Body of pancreas (tissue), 4 donors: ENCODE results near the gene AUTS2. TPM values are rescaled to one million over a fixed set of nuclear protein-coding genes. Genes with fewer than 3 reads are reported as not detected.

Experiments
- ATAC-seq: fragments of 150-250 bp; one replicate; pipeline ENCODE4 v1.9.1; 2016
- DNase-seq, 4 donors: peaks; one replicate each; pipeline ENCODE4 v3.0.0-alpha.2; 2019
- H3K27ac ChIP-seq, 4 donors: fragments of 200-600 bp; sonication (generic); 1 replicate in 3 of 4; 2 replicates in 1 of 4; pipeline versions ENCODE4 v1.5.1 to v1.6.1; 2016 to 2019; ENCODE audit warnings: mild to moderate bottlenecking in 1 of 4, mixed read lengths in 1 of 4, moderate library complexity in 1 of 4
- H3K27me3 ChIP-seq, 2 donors: fragments of 200-600 bp; sonication (generic); one replicate each; pipeline ENCODE4 v1.6.0; 2016; ENCODE audit warnings: mild to moderate bottlenecking in 1 of 2
- H3K36me3 ChIP-seq, 2 donors: fragments of 200-600 bp; sonication (generic); replicated peaks in 1 of 2; 2 replicates each; pipeline ENCODE4 v1.5.1; 2016; ENCODE audit warnings: low read depth in 2 of 2; ENCODE audit not compliant: insufficient read depth in 1 of 2
- H3K4me1 ChIP-seq: fragments of 200-600 bp; sonication (generic); one replicate; pipeline ENCODE4 v1.6.0; 2016
- H3K4me3 ChIP-seq, 2 donors: fragments of 200-600 bp; sonication (generic); 1 replicate in 1 of 2; 2 replicates in 1 of 2; pipeline ENCODE4 v1.5.1; 2016 to 2019
- H3K9me3 ChIP-seq, 3 donors: fragments of 200-600 bp; sonication (generic); 1 replicate in 2 of 3; 2 replicates in 1 of 3; pipeline ENCODE4 v1.5.1; 2016
- CTCF ChIP-seq, 7 experiments: fragments of 450-650 bp in 4 of 7; fragments of 200-600 bp in 3 of 7; sonication (generic) in 3 of 7; IDR thresholded peaks; one replicate each; pipeline ENCODE4 v1.5.1; 2016 to 2019; ENCODE audit warnings: antibody characterized with exemption in 7 of 7
- POLR2A ChIP-seq, 3 donors: fragments of 450-650 bp; IDR thresholded peaks; one replicate each; pipeline ENCODE4 v1.6.1; 2016; ENCODE audit warnings: antibody characterized with exemption in 3 of 3, mild to moderate bottlenecking in 2 of 3
- WGBS, 2 donors: methylation state at CpG; one replicate each; pipeline ENCODE4 v1.1.5; 2017; 5-methylcytosine and 5-hydroxymethylcytosine counted together
- intact Hi-C: fragments of 100-400 bp; cut with DNase I; formaldehyde crosslinking; loops from one replicate; pipeline ENCODE4 v1.15.1; 2023
- total RNA-seq, 2 donors: library from RNA; depleted of rRNA; stranded (reverse); fragments of >200 nt; gene quantifications; one replicate each; pipeline ENCODE4 v1.1.0, GENCODE V29; 2016

The AUTS2 gene
- total RNA-seq, 2 donors from 2014 or later: 11.7 to 18.5 TPM

- intact Hi-C loops: no loop called here
- TF ChIP-seq POLR2A (IDR thresholded peaks at IDR 0.05): no peak
- TF ChIP-seq CTCF (IDR thresholded peaks at IDR 0.05): no peak
- ATAC-seq: no peak
- DNase-seq: no peak
- no peak overlapping the region for H3K27ac ChIP-seq
- no peaks in the 10 kb centered on the region for H3K9me3 ChIP-seq
- WGBS, 2 donors: 61 to 73% methylated on average over 5 of the region's 5 CpGs
- H3K4me1 ChIP-seq: no peaks in the 10 kb centered on the region
- H3K27me3 ChIP-seq: no peaks in the 10 kb centered on the region
- no peaks in the 10 kb centered on the region for H3K36me3 ChIP-seq
- H3K4me3 ChIP-seq: no peak overlapping the region
Measured at GRCh38 chr7:70632400-70632799, 1034.1 kb downstream of the AUTS2 start.

GRCh38 chr7:70634071-70634470, 1035.8 kb downstream of the AUTS2 start:
- Histone ChIP-seq H3K27me3 (no peaks in the 10 kb centered on the region), H3K9me3 (no peaks in the 10 kb centered on the region), H3K36me3 (no peaks in the 10 kb centered on the region), H3K4me3 (no peak overlapping the region), H3K4me1 (no peaks in the 10 kb centered on the region), H3K27ac (no peak overlapping the region)
- DNase-seq: no peak
- TF ChIP-seq CTCF (IDR thresholded peaks at IDR 0.05): no peak
- TF ChIP-seq POLR2A (IDR thresholded peaks at IDR 0.05): no peak
- intact Hi-C loops: no loop called here
- no peak for ATAC-seq
- WGBS, 2 donors: 75 to 87% methylated on average over 8 of the region's 8 CpGs

- intact Hi-C loops: no loop called here
- Histone ChIP-seq H3K4me1 (no peaks in the 10 kb centered on the region), H3K36me3 (no peaks in the 10 kb centered on the region), H3K9me3 (no peaks in the 10 kb centered on the region), H3K27ac (no peak overlapping the region), H3K27me3 (no peaks in the 10 kb centered on the region), H3K4me3 (no peak overlapping the region)
- TF ChIP-seq CTCF (IDR thresholded peaks at IDR 0.05) (no peak), POLR2A (IDR thresholded peaks at IDR 0.05) (no peak)
- 87 to 90% methylated on average over 8 of the region's 8 CpGs for WGBS, 2 donors
- no peak for ATAC-seq
- no peak for DNase-seq
Measured at GRCh38 chr7:70634610-70635068, 1036.4 kb downstream of the AUTS2 start.

DNA sequence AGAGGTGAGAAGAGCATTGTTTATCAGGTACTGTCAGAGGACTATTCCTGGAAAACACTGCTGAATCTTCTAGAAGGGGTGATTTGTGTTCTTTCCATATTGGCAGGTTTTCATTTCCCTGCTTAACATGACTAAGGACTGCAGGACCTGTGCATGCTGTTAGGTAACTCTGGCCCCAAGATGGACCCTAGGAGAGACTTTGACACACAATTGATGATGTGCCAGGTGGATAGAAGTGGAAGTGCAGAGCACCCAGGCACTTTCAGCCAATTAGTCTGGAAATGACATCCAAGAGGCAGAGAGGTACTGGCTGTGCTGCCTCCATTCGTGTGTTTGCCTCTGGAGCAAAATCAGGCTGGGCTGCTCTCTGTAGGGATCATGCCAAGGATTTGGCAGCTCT, 1037.4 kb downstream of the AUTS2 start:
- WGBS, 2 donors: 60 to 83% methylated on average over 1 of the region's 1 CpG
- intact Hi-C loops: no loop called here
- DNase-seq: no peak
- Histone ChIP-seq H3K36me3 (no peaks in the 10 kb centered on the region), H3K4me3 (no peak overlapping the region), H3K27me3 (no peaks in the 10 kb centered on the region), H3K4me1 (no peaks in the 10 kb centered on the region), H3K27ac (no peak overlapping the region), H3K9me3 (no peaks in the 10 kb centered on the region)
- ATAC-seq: no peak
- TF ChIP-seq POLR2A (IDR thresholded peaks at IDR 0.05) (no peak), CTCF (IDR thresholded peaks at IDR 0.05) (no peak)

DNA sequence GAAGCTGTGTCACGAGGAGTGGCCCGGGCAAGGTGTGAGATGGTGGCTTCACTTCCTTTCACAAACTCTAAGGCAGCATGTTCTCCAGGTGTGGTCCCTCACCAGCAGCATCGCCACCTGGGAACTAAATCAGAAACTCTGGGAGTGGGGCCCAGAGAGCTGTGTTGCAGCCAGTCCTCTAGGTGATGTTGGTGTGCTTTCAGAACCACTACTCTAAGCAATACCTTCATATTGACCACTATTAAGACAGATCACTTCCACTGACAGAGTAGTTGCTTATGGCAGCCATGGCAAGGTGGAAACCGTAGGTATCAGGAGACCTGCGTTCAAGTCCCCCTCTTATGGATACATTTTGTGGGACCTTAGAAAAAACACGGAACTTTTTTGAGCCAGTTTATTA, 1037.9 kb downstream of the AUTS2 start:
- DNase-seq: no peak
- H3K36me3 ChIP-seq: no peaks in the 10 kb centered on the region
- whole genome bisulfite sequencing, 2 donors: 87 to 93% methylated on average over 6 of the region's 6 CpGs
- intact Hi-C loops: no loop called here
- TF ChIP-seq POLR2A (IDR thresholded peaks at IDR 0.05): no peak
- TF ChIP-seq CTCF (IDR thresholded peaks at IDR 0.05): no peak
- H3K27ac ChIP-seq: no peak overlapping the region
- no peak for ATAC-seq
- H3K27me3 ChIP-seq: no peaks in the 10 kb centered on the region
- H3K4me3 ChIP-seq: no peak overlapping the region
- no peaks in the 10 kb centered on the region for H3K9me3 ChIP-seq
- H3K4me1 ChIP-seq: no peaks in the 10 kb centered on the region
